IMR-90 (cell line): Measurements from ENCODE around the gene TRPC1. TPM values are rescaled to one million over a fixed set of nuclear protein-coding genes. Genes with fewer than 3 reads are reported as not detected.

Experiments used
- ATAC-seq: fragments of 200-7000 bp; cut with Tn5 transposase; 2 replicates; pipeline ENCODE4 v1.9.1; 2020; ENCODE audit warnings: low read depth, mild to moderate bottlenecking, moderate library complexity
- BruUV-seq: library from RNA; stranded (reverse); fragments of 400-500 nt; replicated peaks from 2 replicates; lab custom pipeline; 2021; lab: Mats Ljungman, UMichigan
- CTCF ChIA-PET: fragments of 300-600 bp; formaldehyde crosslinking; extraction: SDS; loops from one replicate; lab custom pipeline; 2021; ENCODE audit warnings: antibody characterized with exemption; lab: Yijun Ruan, JAX
- POLR2A ChIA-PET: fragments of 300-600 bp; sonication (Branson Sonifier 250); formaldehyde crosslinking; loops from one replicate; lab custom pipeline; 2022; ENCODE audit warnings: antibody characterized with exemption; ENCODE audit not compliant: unreplicated experiment; lab: Charles Lee
- DNase-seq: peaks from one replicate; pipeline ENCODE4 v3.0.0; 2013
- H2AFZ ChIP-seq: replicated peaks from 2 replicates; pipeline ENCODE3; 2013; ENCODE audit warnings: low read length, mild to moderate bottlenecking; ENCODE audit not compliant: poor library complexity
- H2AK5ac ChIP-seq: 2 replicates; pipeline ENCODE4 v1.6.1; 2013; ENCODE audit warnings: low read depth, low read length, inconsistent platforms
- H2AK9ac ChIP-seq: replicated peaks from 2 replicates; pipeline ENCODE3; 2013; ENCODE audit warnings: mild to moderate bottlenecking, low read depth, low read length, moderate library complexity; ENCODE audit not compliant: poor library complexity
- H2BK120ac ChIP-seq: 2 replicates; pipeline ENCODE4 v1.6.1; 2013; ENCODE audit warnings: low read depth, low read length, inconsistent platforms
- H2BK15ac ChIP-seq: 3 replicates; pipeline ENCODE4 v1.6.1; 2013; ENCODE audit warnings: low read depth, low read length, inconsistent platforms
- H2BK20ac ChIP-seq: 2 replicates; pipeline ENCODE4 v1.6.1; 2013; ENCODE audit warnings: low read depth, mild to moderate bottlenecking, inconsistent platforms, low read length, moderate library complexity
- H2BK5ac ChIP-seq: 2 replicates; pipeline ENCODE4 v1.6.1; 2013; ENCODE audit warnings: mild to moderate bottlenecking, low read depth, low read length, inconsistent platforms; ENCODE audit not compliant: poor library complexity, severe bottlenecking
- H3K14ac ChIP-seq: replicated peaks from 2 replicates; pipeline ENCODE4 v1.6.1; 2013; ENCODE audit warnings: low read depth, low read length, inconsistent platforms
- H3K18ac ChIP-seq: 2 replicates; pipeline ENCODE4 v1.6.1; 2013; ENCODE audit warnings: low read depth, low read length, control low read depth
- H3K23ac ChIP-seq: 2 replicates; pipeline ENCODE4 v1.6.1; 2013; ENCODE audit warnings: low read depth, low read length, inconsistent platforms
- H3K27ac ChIP-seq: 2 replicates; pipeline ENCODE4 v1.5.1; 2013; ENCODE audit warnings: mild to moderate bottlenecking, control low read depth, low read length; ENCODE audit not compliant: insufficient read depth
- H3K27me3 ChIP-seq: 2 replicates; pipeline ENCODE4 v1.6.1; 2013; ENCODE audit warnings: low read length; ENCODE audit not compliant: control insufficient read depth, insufficient read depth
- H3K36me3 ChIP-seq: 2 replicates; pipeline ENCODE4 v1.6.1; 2013; ENCODE audit warnings: low read length, mixed read lengths; ENCODE audit not compliant: control insufficient read depth, insufficient read depth
- H3K4ac ChIP-seq: 2 replicates; pipeline ENCODE4 v1.6.1; 2013; ENCODE audit warnings: low read depth, low read length, inconsistent platforms
- H3K4me1 ChIP-seq: 2 replicates; pipeline ENCODE4 v1.6.1; 2013; ENCODE audit warnings: low read length, mixed read lengths; ENCODE audit not compliant: control insufficient read depth, insufficient read depth
- H3K4me2 ChIP-seq: 2 replicates; pipeline ENCODE4 v1.6.1; 2013; ENCODE audit warnings: low read depth, mild to moderate bottlenecking, control low read depth, low read length, moderate library complexity
- H3K4me3 ChIP-seq: 2 replicates; pipeline ENCODE4 v1.5.1; 2013; ENCODE audit warnings: low read depth, mild to moderate bottlenecking, control low read depth, low read length, moderate library complexity; ENCODE audit not compliant: insufficient read depth
- H3K56ac ChIP-seq: 2 replicates; pipeline ENCODE4 v1.6.1; 2013; ENCODE audit warnings: low read length, inconsistent platforms; ENCODE audit not compliant: insufficient read depth; ENCODE audit errors: extremely low read depth
- H3K79me1 ChIP-seq, 2 experiments: 2 replicates each; pipeline ENCODE4 v1.6.1; 2013; ENCODE audit warnings: low read length in 2 of 2, inconsistent platforms in 1 of 2, low read depth in 1 of 2
- H3K9ac ChIP-seq: 2 replicates; pipeline ENCODE4 v1.6.1; 2013; ENCODE audit warnings: low read depth, low read length, control low read depth
- H3K9me1 ChIP-seq: 2 replicates; pipeline ENCODE4 v1.6.1; 2013; ENCODE audit warnings: low read length, inconsistent platforms; ENCODE audit not compliant: insufficient read depth
- H3K9me3 ChIP-seq: 2 replicates; pipeline ENCODE4 v1.6.1; 2013; ENCODE audit warnings: low read length; ENCODE audit not compliant: control insufficient read depth, insufficient read depth
- H4K20me1 ChIP-seq: 2 replicates; pipeline ENCODE4 v1.6.1; 2013; ENCODE audit warnings: low read length, inconsistent platforms; ENCODE audit not compliant: insufficient read depth
- H4K5ac ChIP-seq: 2 replicates; pipeline ENCODE4 v1.6.1; 2013; ENCODE audit warnings: mild to moderate bottlenecking, low read depth, low read length, control low read depth
- H4K8ac ChIP-seq, 2 experiments: 2 replicates each; pipeline ENCODE4 v1.6.1; 2013; ENCODE audit warnings: low read depth in 2 of 2, low read length in 2 of 2, control low read depth in 1 of 2, inconsistent platforms in 1 of 2
- H4K91ac ChIP-seq: 2 replicates; pipeline ENCODE4 v1.6.1; 2013; ENCODE audit warnings: low read depth, low read length, inconsistent platforms; ENCODE audit not compliant: insufficient read depth
- FOS ChIP-seq: fragments of 150-350 bp; IDR thresholded peaks from 2 replicates; pipeline ENCODE4 v1.6.1; 2016; ENCODE audit warnings: low read depth, low read length
- MAFK ChIP-seq: IDR thresholded peaks from 2 replicates; pipeline ENCODE4 v1.6.1; 2012; ENCODE audit warnings: low read depth, low read length, improper control_type of control experiment
- NFE2L2 ChIP-seq: fragments of 150-350 bp; IDR thresholded peaks from 2 replicates; pipeline ENCODE4 v1.6.1; 2016; ENCODE audit warnings: low read depth, mild to moderate bottlenecking, low read length
- POLR2A ChIP-seq: IDR thresholded peaks from 2 replicates; pipeline ENCODE4 v1.6.1; 2012; ENCODE audit warnings: mild to moderate bottlenecking, low read depth, low read length
- RCOR1 ChIP-seq: IDR thresholded peaks from 2 replicates; pipeline ENCODE4 v1.6.1; 2012; ENCODE audit warnings: mild to moderate bottlenecking, low read length, improper control_type of control experiment; ENCODE audit not compliant: insufficient replicate concordance
- SMC3 ChIP-seq: fragments of 150-350 bp; IDR thresholded peaks from 2 replicates; pipeline ENCODE4 v1.6.1; 2016; ENCODE audit warnings: low read depth, mild to moderate bottlenecking, antibody characterized with exemption, low read length, moderate library complexity
- WGBS, 2 experiments: methylation state at CpG; one replicate each; pipeline versions ENCODE4 v1.1.5 to v1.1.7; 2013; ENCODE audit warnings: missing lambda C conversion rate in 2 of 2; ENCODE audit not compliant: insufficient read length in 1 of 2; ENCODE audit errors: extremely low coverage in 2 of 2; 5-methylcytosine and 5-hydroxymethylcytosine counted together
- dilution Hi-C: fragments of 300-500 bp; cut with HindIII; formaldehyde crosslinking; loops from one replicate; pipeline ENCODE4 v1.14.3; 2018; ENCODE audit warnings: low sequenced_read_pairs; ENCODE audit not compliant: unreplicated experiment
- in situ Hi-C: fragments of 300-500 bp; cut with MboI; formaldehyde crosslinking; loops from 3 replicates; pipeline ENCODE4 v1.14.3; 2019; ENCODE audit warnings: low sequenced_read_pairs, inconsistent platforms, mixed read lengths
- intact Hi-C: fragments of 100-400 bp; cut with micrococcal nuclease; formaldehyde crosslinking; loops from 2 replicates; pipeline ENCODE4 v1.10.0; 2022
- polyA plus RNA-seq, 3 experiments: library from polyadenylated mRNA; depleted of rRNA; stranded (reverse); fragments of >200 nt; gene quantifications; 2 replicates each; pipeline ENCODE4 v1.2.3, GENCODE V29; 2012; ENCODE audit warnings: low replicate concordance in 1 of 3
- total RNA-seq: library from RNA; depleted of rRNA; stranded (reverse); fragments of >200 nt; gene quantifications from 2 replicates; pipeline ENCODE4 v1.2.3, GENCODE V29; 2012

TRPC1 gene
- total and polyA plus RNA-seq, 2 of the 4 experiments (the other 2 are of a cell fraction) = 5.9 to 7.2 TPM

DNA sequence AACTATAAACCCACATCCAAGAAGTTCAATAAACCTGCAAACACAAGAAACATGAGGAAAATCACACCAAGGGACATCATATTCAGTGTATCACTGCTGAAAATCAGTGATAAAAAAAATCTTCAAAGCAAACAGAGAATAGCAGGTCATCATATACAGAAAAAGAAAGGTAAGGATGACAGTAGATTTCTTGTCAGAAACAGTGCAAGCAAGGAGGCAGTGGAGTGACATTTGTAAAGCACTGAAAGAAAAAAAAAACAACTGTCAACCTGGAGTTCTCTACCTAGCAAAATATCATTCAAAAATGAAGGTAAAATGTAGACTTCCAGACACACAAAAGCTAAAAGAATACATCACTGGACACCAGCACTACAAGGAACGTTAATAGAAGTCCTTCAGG is 71.5 kb downstream of the TRPC1 start:
- POLR2A ChIA-PET = no interaction called here
- H3K9me1 ChIP-seq = no peaks in the 10 kb centered on the region

More for the DNA sequence above, 71.5 kb downstream of the TRPC1 start:
- Histone ChIP-seq H3K36me3 (no peaks in the 10 kb centered on the region), H2BK20ac (no peak overlapping the region), H4K5ac (no peak overlapping the region), H2BK15ac (no peak overlapping the region), H2AK5ac (no peak overlapping the region), H3K79me1 (no peaks in the 10 kb centered on the region), H3K23ac (no peak overlapping the region), H3K4ac (no peak overlapping the region), H4K8ac (no peak overlapping the region), H4K91ac (no peak overlapping the region), H3K14ac (no peak overlapping the region), H2BK120ac (no peak overlapping the region), H3K56ac (no peak overlapping the region), H3K4me1 (no peaks in the 10 kb centered on the region), H2AK9ac (no peak overlapping the region), H3K4me2 (no peak overlapping the region), H3K4me3 (no peak overlapping the region), H3K27ac (no peak overlapping the region), H2BK5ac (no peak overlapping the region), H3K9ac (no peak overlapping the region), H3K27me3 (no peaks in the 10 kb centered on the region), H3K18ac (no peak overlapping the region), H3K9me3 (no peaks in the 10 kb centered on the region), H2AFZ (no peak overlapping the region), H4K20me1 (no peaks in the 10 kb centered on the region)
- BruUV-seq = no TSS peak
- no peak for DNase-seq
- TF ChIP-seq FOS = no peak
- no peak for TF ChIP-seq MAFK
- TF ChIP-seq SMC3 = no peak
- no peak for TF ChIP-seq NFE2L2
- no peak for TF ChIP-seq POLR2A
- no peak for TF ChIP-seq RCOR1
- CTCF ChIA-PET = interaction anchor here (0.7 kb wide), 1 partner anchor 212 kb away, joined by 6 read pairs; no protein-coding TSS in a partner anchor
- in situ Hi-C loops (no loop called here), intact Hi-C loops (no loop called here), dilution Hi-C loops (no loop called here)
- WGBS, 2 experiments = no CpG with 5 or more reads among the region's 1 CpG
- no peak for ATAC-seq
